Prostate gland (tissue), 2 donors: ENCODE data around the gene EXD3.

Source experiments
- CTCF ChIP-seq, 4 experiments: fragments of 200-600 bp in 2 of 4; fragments of 450-650 bp in 2 of 4; sonication (generic) in 2 of 4; IDR thresholded peaks; 1 replicate in 3 of 4; 2 replicates in 1 of 4; pipeline ENCODE4 v1.5.1; 2016 to 2019; ENCODE audit warnings: antibody characterized with exemption in 4 of 4, mild to moderate bottlenecking in 2 of 4, moderate library complexity in 2 of 4
- POLR2A ChIP-seq: fragments of 450-650 bp; IDR thresholded peaks from one replicate; pipeline ENCODE4 v1.6.1; 2016; ENCODE audit warnings: antibody characterized with exemption, mild to moderate bottlenecking
- POLR2AphosphoS5 ChIP-seq: sonication (generic); formaldehyde crosslinking; IDR thresholded peaks from one replicate; pipeline ENCODE4 v1.6.1; 2017; ENCODE audit warnings: antibody characterized with exemption

GRCh38 chr9:137434498-137435380, 11.8 kb upstream of the EXD3 start:
- TF ChIP-seq CTCF (IDR thresholded peaks at IDR 0.05) (no peak), POLR2AphosphoS5 (no peak), POLR2A (no peak)
